SU-DHL-6 (cell line): ENCODE measurements around the gene SHISAL1.

ENCODE experiments used
- CTCF ChIP-seq: fragments of 200-600 bp; sonication (generic); IDR thresholded peaks from one replicate; pipeline ENCODE4 v1.5.1; 2017; ENCODE audit warnings: antibody characterized with exemption, mild to moderate bottlenecking, low read length, moderate library complexity; ENCODE audit not compliant: insufficient read depth, poor library complexity, severe bottlenecking
- EZH2phosphoT487 ChIP-seq: fragments of 200-600 bp; sonication (generic), shearing (Covaris generic); conservative IDR thresholded peaks from 2 replicates; pipeline ENCODE4 v1.6.1; 2018; ENCODE audit warnings: mild to moderate bottlenecking, antibody characterized with exemption, low read length, moderate library complexity, mixed read lengths

GRCh38 chr22:44260216-44261035 lies 52.3 kb downstream of the SHISAL1 start:
- TF ChIP-seq CTCF (no peak), EZH2phosphoT487 (no peak)
